Osteocyte (in vitro differentiated cells): ENCODE results near the gene TMEM63C. TPM values are rescaled to one million over a fixed set of nuclear protein-coding genes. Genes with fewer than 3 reads are reported as not detected.

ENCODE experiments used
- DNase-seq: peaks from one replicate; pipeline ENCODE4 v3.0.0; 2021; ENCODE audit warnings: mixed read lengths; ENCODE audit not compliant: unreplicated experiment; ENCODE audit errors: extremely low spot score
- H3K27ac Mint-ChIP-seq: one replicate; pipeline ENCODE4 v1.8.0; 2021; ENCODE audit warnings: mild to moderate bottlenecking, mixed read lengths; ENCODE audit not compliant: unreplicated experiment
- H3K27me3 Mint-ChIP-seq: one replicate; pipeline ENCODE4 v1.8.0; 2021; ENCODE audit warnings: mixed read lengths; ENCODE audit not compliant: unreplicated experiment
- H3K36me3 Mint-ChIP-seq: one replicate; pipeline ENCODE4 v1.8.0; 2021; ENCODE audit warnings: mixed read lengths; ENCODE audit not compliant: unreplicated experiment
- H3K4me1 Mint-ChIP-seq: one replicate; pipeline ENCODE4 v1.8.0; 2021; ENCODE audit warnings: mixed read lengths; ENCODE audit not compliant: unreplicated experiment
- H3K4me3 Mint-ChIP-seq: one replicate; pipeline ENCODE4 v1.8.0; 2021; ENCODE audit warnings: mild to moderate bottlenecking, moderate library complexity, mixed read lengths; ENCODE audit not compliant: unreplicated experiment
- H3K9me3 Mint-ChIP-seq: one replicate; pipeline ENCODE4 v1.8.0; 2021; ENCODE audit warnings: mixed read lengths; ENCODE audit not compliant: unreplicated experiment
- total RNA-seq: library from RNA; stranded (reverse); gene quantifications from 2 replicates; pipeline ENCODE4 v1.2.1, GENCODE V29; 2021
- TF ChIP-seq, protein P1 (sequence below): fragments of 200-600 bp; sonication (generic); IDR thresholded peaks from 2 replicates; pipeline ENCODE4 v1.5.0; 2021; ENCODE audit warnings: antibody characterized with exemption, mild to moderate bottlenecking, moderate library complexity

The TMEM63C gene
- total RNA-seq, 1 donor from 2014 or later = 0.11 TPM

DNA sequence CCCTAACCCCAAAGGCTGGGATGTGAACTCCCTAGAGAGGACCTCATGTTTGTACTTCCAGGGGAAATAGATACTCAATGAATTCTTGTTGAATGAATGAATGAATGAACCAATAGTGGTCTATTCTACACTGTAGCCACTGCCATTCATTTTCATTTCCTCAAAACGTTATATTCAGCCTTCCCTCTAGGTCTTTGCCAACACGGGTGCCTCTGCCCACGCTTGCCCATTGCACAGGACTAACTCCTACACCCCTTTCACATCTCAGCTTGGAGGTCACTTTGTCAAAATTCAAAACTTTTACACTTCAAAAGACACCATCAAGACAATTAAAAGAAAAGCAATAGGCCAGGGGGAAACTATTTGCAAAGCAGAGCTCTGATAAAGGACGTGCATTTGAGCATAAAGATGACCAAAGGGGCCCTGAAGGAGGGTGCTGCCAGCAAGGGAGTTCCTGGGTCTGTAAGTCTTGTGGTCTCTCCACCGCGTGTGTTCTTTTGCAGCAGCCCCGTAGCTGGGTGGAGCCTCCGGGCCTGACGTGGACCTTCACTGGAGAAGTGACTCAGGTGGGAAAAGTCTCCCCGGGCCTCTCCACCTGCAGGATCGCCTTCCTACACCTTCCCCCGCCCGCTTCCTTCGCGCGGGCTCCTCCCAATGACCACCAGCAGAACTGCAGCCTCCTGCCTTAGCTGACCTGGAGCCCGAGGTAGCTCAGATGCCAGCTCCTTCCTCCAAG is 31.5 kb downstream of the TMEM63C start:
- H3K4me1 Mint-ChIP-seq = no peaks in the 10 kb centered on the region
- H3K36me3 Mint-ChIP-seq = no peaks in the 10 kb centered on the region
- no peaks in the 10 kb centered on the region for H3K9me3 Mint-ChIP-seq
- H3K27ac Mint-ChIP-seq = no peak overlapping the region
- TF ChIP-seq, protein P1, sequence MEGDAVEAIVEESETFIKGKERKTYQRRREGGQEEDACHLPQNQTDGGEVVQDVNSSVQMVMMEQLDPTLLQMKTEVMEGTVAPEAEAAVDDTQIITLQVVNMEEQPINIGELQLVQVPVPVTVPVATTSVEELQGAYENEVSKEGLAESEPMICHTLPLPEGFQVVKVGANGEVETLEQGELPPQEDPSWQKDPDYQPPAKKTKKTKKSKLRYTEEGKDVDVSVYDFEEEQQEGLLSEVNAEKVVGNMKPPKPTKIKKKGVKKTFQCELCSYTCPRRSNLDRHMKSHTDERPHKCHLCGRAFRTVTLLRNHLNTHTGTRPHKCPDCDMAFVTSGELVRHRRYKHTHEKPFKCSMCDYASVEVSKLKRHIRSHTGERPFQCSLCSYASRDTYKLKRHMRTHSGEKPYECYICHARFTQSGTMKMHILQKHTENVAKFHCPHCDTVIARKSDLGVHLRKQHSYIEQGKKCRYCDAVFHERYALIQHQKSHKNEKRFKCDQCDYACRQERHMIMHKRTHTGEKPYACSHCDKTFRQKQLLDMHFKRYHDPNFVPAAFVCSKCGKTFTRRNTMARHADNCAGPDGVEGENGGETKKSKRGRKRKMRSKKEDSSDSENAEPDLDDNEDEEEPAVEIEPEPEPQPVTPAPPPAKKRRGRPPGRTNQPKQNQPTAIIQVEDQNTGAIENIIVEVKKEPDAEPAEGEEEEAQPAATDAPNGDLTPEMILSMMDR = peak; percentile 47
- no peak for DNase-seq
- H3K4me3 Mint-ChIP-seq = no peak overlapping the region
- peaks cover 21% of the 10 kb centered on the region for H3K27me3 Mint-ChIP-seq

DNA sequence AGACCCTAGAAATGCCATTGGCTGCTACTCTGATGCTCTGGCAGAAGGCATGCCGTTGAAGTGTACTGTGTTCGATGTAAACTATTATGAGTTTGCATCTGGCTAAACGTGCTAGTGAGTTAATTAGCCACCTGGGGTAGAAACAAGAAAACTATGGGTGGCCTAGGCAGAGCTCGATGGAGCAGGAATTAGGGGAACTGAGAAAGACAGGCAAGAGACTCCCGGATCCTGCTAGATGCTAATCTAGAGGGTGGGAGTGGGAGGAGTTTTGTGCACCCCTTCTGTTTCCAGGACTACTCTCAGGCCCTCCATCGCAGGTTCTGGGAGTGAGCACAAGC is 32.0 kb downstream of the TMEM63C start:
- TF ChIP-seq, protein P1 = no peak
- H3K36me3 Mint-ChIP-seq = no peaks in the 10 kb centered on the region
- peaks cover 21% of the 10 kb centered on the region for H3K27me3 Mint-ChIP-seq
- H3K4me3 Mint-ChIP-seq = no peak overlapping the region
- H3K27ac Mint-ChIP-seq = no peak overlapping the region
- no peak for DNase-seq
- H3K4me1 Mint-ChIP-seq = no peaks in the 10 kb centered on the region
- no peaks in the 10 kb centered on the region for H3K9me3 Mint-ChIP-seq

DNA sequence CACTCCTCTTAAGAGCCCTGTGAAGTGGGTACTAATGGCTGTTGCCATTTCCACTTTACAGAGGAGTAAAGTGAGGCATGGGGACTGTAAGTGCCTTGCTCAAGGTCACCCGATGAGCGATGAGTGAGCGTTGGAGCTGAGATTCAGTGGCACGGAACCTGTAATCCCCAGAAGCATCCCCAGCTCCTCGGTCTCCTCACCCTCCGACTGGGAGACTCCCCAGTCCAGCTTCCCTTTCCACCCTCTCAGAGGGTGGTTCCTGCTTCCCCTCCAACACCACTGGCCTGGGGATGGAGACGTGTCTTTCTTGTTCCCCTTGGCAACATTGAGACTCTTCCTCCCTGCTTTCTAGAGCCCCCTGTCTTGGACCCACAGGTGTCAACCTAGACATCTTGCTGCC is 32.6 kb downstream of the TMEM63C start:
- H3K4me1 Mint-ChIP-seq = no peaks in the 10 kb centered on the region
- TF ChIP-seq, protein P1 = no peak
- DNase-seq = no peak
- no peak overlapping the region for H3K4me3 Mint-ChIP-seq
- peaks cover 21% of the 10 kb centered on the region for H3K27me3 Mint-ChIP-seq
- no peak overlapping the region for H3K27ac Mint-ChIP-seq
- H3K36me3 Mint-ChIP-seq = no peaks in the 10 kb centered on the region
- no peaks in the 10 kb centered on the region for H3K9me3 Mint-ChIP-seq

DNA sequence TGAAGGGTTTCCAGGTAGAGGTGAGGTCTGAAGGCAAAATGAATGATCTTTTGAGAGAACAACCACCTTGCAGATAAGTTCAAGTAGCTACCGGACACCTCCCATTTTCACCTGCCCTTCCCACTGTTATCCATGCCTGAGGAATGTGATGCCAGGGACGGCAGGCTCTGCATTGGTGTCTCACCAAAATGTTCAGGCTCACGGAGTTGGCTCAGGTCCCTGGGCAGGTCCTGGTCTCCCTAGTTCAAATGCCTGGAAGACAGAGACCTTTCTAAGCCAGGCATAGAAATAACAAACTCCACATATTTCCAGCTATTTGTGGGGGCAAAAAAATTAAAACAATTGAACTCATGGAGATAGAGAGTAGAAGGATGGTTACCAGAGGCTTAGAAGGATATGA is 36.0 kb downstream of the TMEM63C start:
- no peaks in the 10 kb centered on the region for H3K36me3 Mint-ChIP-seq
- TF ChIP-seq, protein P1 = no peak
- no peak for DNase-seq
- H3K27me3 Mint-ChIP-seq = peaks cover 30% of the 10 kb centered on the region
- H3K4me3 Mint-ChIP-seq = no peak overlapping the region
- H3K27ac Mint-ChIP-seq = no peak overlapping the region
- H3K9me3 Mint-ChIP-seq = no peaks in the 10 kb centered on the region
- H3K4me1 Mint-ChIP-seq = no peaks in the 10 kb centered on the region

DNA sequence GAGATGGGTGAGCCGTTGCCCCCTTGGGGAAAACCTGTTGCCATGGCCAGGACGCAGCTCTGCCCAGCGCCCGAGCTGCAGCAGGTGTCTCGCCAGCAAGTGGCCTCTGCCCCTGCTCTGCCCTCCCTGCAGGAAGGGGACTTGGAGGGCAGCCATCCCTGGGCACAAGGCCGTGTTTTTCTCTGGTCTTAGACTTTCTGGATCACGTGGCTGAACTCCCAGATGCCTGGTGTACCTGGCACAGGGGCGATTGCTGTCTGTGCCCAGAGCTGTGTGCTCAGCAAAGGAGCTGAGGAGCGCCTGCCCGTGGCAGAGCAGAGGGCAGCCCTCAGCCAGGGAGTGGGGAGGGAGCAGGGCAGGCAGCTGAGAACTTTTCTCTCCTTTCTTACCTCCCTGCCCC is 38.0 kb downstream of the TMEM63C start:
- H3K4me3 Mint-ChIP-seq = no peak overlapping the region
- H3K27ac Mint-ChIP-seq = no peak overlapping the region
- H3K27me3 Mint-ChIP-seq = peaks cover 32% of the 10 kb centered on the region
- DNase-seq = no peak
- no peaks in the 10 kb centered on the region for H3K9me3 Mint-ChIP-seq
- H3K36me3 Mint-ChIP-seq = no peaks in the 10 kb centered on the region
- no peaks in the 10 kb centered on the region for H3K4me1 Mint-ChIP-seq
- TF ChIP-seq, protein P1 = no peak
